Stimulated activated CD4-positive, alpha-beta T cell treated with anti-CD3 and anti-CD28 coated beads, Interleukin-1b, Interleukin-23, amount 100 ng/mL, for 24 hours (primary cell): Measurements from ENCODE around the gene SIGLEC9.
A peak's percentile ranks its signal among the peaks of the same experiment; 100 is the strongest.

Source experiments
- DNase-seq, 4 experiments: peaks; one replicate each; pipeline ENCODE4 v3.0.0-alpha.2; 2020; ENCODE audit warnings: low read depth in 4 of 4, low spot score in 1 of 4

The SIGLEC9 gene

DNA sequence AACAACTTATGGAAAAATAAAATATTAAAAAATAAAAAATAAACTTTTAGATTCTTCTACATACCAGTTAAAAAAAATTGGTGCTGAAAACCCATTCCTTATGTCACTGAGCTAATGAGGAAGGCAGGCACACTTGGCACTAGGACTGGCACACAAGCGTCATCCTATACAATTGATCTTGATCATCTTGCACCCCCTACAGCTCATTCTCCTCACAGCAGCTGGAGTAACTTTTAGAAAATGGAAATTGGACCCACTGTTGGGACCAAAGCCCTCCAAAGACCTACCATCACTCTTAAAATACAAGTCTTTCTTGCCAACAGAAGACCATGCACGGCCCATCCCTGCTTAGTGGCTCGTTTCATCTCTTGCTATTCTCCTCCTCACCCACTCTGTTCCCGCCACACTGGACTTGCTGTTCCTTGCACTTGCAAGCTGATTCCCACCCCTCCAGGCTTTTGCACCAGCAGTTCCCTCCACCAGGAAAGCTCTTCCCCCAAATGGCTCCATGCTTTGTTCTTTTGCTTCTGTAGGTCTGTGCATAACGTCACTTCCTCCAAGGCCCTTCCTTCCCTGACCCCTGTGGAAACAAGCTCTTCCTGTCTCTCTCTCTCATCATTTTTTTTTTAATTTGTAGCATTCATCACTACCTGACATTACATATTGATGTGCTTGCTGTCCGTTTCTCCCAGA lies 28.1 kb upstream of the SIGLEC9 start:
- no peak for DNase-seq

DNA sequence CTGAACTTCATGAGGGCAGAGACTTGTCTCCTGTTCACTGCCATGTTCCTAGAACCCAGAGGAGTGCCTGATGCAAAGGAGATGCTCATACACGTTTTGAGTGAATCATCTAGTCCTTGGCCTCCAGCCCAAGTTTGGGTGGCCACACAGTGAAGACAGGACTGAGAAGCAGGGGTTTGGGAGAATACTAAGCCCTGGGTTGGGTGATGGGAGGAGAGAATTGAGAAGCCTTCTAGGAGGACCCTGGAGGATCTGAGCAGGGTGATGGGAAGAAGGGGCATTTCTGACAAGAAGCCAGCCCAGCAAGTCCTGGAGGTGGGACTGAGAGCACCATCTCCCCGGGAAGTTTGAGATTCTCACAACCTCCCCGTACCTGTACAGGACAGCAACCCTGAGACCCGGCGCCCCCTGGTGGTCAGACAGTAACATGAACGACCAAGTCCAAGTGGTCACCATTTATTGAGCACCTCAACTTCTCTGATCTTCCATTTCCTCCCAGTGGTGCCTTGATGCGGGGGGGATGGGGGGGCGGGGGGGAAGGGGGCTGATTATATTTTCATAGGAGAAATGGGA lies 27.5 kb upstream of the SIGLEC9 start:
- peak; percentile 47 to 66 (median 58) for DNase-seq

DNA sequence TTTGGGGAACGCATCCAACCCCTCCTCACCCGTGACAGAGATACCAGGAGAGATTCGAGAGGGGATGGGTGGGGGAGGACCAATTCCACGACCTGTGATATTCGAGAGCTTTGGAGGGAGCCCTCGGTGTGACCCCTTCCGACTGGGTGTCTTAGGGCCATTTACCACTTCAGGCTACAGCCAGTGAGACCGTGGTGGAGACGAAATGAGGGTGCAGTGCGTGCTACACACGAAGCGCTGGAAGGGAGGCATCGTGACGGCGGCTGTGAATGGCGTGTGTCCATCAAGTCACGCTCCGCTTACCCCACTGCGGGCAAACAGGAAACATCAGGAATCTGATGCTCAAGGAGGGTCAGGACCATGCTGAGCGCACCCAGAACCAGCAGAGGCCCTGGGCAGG lies 26.9 kb upstream of the SIGLEC9 start:
- DNase-seq = no peak

- DNase-seq = no peak
Measured at GRCh38 chr19:51098365-51099046, 26.2 kb upstream of the SIGLEC9 start.

- no peak for DNase-seq
Measured at GRCh38 chr19:51099047-51099382, 25.7 kb upstream of the SIGLEC9 start.

GRCh38 chr19:51100601-51101000 lies 24.1 kb upstream of the SIGLEC9 start:
- DNase-seq = no peak

- DNase-seq = no peak
Measured at GRCh38 chr19:51101171-51101865, 23.4 kb upstream of the SIGLEC9 start.

DNA sequence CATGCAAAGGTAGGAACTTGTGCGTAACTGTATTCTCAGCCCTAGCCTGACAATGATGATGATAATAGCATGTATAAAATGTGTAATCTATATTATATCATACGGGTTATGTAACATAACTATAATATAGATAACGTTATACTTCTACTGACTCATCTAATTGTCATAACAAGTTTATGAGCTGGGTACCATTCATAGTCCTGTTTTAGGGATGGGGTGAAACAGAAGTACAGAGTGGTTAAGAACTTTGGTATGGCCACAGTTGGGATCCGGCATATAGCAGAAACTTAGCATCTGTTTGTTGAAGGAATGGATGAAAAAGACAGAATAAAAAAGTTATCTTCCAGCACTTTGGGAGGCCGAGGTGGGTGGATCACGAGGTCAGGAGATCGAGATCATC lies 21.7 kb upstream of the SIGLEC9 start:
- no peak for DNase-seq

- DNase-seq = no peak
Measured at GRCh38 chr19:51103926-51104341, 20.8 kb upstream of the SIGLEC9 start.

- no peak for DNase-seq
Measured at GRCh38 chr19:51107406-51108065, 17.2 kb upstream of the SIGLEC9 start.

DNA sequence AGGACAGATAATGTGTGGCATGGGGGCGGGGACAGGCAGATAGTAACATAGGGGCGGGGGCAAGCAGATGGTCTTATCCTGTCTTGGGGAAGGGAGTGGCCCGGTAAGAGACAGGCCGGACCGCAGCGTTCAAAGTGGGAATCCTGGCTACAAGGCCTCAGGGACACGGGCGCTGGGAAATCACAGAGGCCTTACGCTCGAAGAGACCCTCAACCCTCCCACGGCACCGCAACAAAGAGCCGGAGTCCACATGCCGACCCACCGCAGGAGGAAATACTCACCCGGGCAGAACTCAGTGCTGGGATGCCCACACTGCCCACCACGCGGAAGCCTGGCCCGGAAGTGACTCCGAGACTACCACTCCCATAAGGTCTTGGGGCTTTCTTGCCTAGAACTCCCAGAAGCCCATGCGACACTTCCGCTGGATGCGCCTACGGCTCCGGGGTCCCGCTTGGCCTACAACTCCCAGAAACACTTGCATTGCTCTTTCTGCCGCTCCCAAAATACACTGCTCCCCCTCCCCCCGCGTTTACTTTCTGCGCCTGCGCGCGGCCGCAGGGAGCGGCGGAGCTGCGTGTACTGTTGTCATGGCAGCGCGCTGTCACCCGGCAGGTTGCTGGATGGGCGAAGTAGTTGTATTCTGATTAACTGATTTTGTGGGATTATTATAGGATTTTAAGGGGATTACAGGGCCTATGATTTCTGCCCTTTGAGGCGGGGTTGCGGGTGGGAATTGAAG lies 16.5 kb upstream of the SIGLEC9 start, which contains the start of gene CTU1:
Gene CTU1, minus strand, starts transcription at position 344 of the 739 bp plus-strand sequence. CDS start 3,840 bp downstream, outside the sequence.
- peak; percentile 93 to 97 (median 95) for DNase-seq

DNA sequence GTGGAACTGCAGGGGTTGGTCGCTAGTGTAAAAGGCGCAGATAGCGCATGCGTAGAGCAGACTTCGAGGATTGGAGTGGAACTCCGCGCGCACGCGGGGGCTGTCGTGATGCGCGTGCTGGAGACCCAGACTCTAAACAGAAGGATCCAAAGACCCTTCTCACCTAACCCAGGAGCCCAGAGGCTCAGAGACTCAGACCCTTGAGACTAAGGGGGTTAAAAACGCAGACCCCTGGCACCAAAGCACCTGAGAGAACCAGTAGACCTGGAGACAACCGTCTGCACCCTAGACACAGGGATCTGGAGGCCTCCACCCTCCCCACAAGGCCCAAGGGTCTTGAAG lies 15.9 kb upstream of the SIGLEC9 start:
- DNase-seq = no peak

DNA sequence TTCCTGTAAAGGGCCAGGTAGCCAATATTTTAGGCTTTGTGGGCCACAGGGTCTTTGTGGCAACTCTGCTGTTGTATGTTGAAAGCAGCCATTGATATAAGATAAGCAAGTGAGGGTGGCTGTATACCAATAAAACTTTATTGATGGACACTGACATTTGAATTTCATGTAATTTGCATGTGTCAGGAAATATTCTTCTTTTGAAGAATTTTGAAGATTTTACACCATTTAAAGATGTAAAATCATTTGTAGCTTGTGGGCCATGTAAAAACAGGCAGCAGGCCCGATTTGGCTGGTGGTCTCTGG lies 14.1 kb upstream of the SIGLEC9 start:
- no peak for DNase-seq

- no peak for DNase-seq
Measured at GRCh38 chr19:51111606-51112005, 13.1 kb upstream of the SIGLEC9 start.

GRCh38 chr19:51114087-51114729 lies 10.5 kb upstream of the SIGLEC9 start:
- DNase-seq = no peak

GRCh38 chr19:51116736-51117286 lies 7.9 kb upstream of the SIGLEC9 start:
- no peak for DNase-seq

- no peak for DNase-seq
Measured at GRCh38 chr19:51119101-51119500, 5.6 kb upstream of the SIGLEC9 start.

DNA sequence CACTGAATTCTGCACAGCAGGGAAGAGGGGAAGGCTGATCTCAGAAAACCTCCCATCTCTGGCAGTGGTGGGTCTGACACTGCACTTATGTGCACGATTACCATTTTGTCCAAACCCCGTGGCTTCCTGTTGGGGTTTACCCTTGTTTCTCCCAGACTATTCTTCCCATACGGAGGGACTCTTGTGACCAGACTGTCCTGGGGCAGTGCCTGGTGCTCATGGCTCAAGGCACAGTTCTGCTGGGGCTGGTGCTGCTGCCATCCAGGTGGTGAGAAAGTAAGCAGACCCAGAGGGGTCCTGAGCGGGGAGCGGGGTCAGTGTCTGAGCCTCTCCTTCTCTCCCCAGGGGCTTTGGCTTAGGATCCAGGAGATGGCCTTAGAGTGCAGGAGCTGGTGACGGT lies 5.1 kb upstream of the SIGLEC9 start:
- DNase-seq = no peak

DNA sequence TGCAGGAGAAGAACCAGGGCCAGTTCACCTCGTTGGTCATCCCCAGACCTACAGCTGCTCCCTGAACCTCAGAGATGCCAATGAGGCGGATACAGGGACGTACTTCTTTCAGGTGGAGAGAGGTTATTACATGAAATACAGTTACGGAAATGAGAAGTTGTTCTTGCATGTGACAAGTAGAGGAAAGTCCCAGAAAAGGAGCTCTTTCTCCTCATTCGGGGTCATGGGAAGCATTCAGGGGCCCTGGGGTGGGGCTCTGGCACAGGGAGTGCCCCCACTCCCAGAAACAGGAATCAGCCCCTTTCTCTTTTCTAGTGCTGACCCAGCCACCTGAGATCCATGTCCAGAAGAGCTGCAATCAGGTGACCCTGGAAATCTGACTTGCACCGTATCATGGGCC lies 4.5 kb upstream of the SIGLEC9 start:
- DNase-seq = no peak

DNA sequence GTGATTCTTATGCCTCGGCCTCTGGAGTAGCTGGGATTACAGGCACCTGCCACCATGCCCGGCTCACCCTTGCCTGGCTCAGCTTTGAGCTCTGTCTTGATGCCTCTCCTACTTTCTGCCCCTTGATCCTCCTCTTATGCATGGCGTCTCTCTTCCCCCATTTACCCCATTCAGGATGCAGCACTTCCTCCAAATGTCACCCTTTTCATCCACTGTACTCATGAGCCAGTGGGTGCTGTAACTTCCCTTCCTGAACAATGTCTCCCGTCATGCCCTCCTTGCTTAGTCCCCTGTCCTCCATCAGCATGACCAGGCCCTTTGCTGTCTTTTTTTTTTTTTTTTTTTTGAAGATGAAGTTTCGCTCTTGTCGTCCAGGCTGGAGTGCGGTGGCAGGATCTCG lies 3.4 kb upstream of the SIGLEC9 start:
- no peak for DNase-seq
